Measurements from ENCODE around the gene KBTBD8.

Gene KBTBD8
- 17.0 to 25.8 reads per million in 2 donors for total RNA-seq

- DNase-seq, result peak; percentile 89
Observed at GRCh38 chr3:66998113-66998903, at the start of gene KBTBD8. Gene KBTBD8, plus strand, starts transcription at chr3:66998307. Its CDS starts 49 bp downstream, at chr3:66998356.

GRCh38 chr3:66948838-66949237 is 49.3 kb upstream of the KBTBD8 start:
- DNase-seq, result no peak

- DNase-seq, result no peak
Observed at GRCh38 chr3:66949898-66950297, 48.2 kb upstream of the KBTBD8 start.

- no peak for DNase-seq
Observed at GRCh38 chr3:66952357-66952756, 45.8 kb upstream of the KBTBD8 start.

- DNase-seq, result no peak
Observed at GRCh38 chr3:66953934-66954445, 44.1 kb upstream of the KBTBD8 start.

- no peak for DNase-seq
Observed at GRCh38 chr3:66956742-66957141, 41.4 kb upstream of the KBTBD8 start.

GRCh38 chr3:66957367-66957766 is 40.7 kb upstream of the KBTBD8 start:
- DNase-seq, result no peak

GRCh38 chr3:66958067-66958466 is 40.0 kb upstream of the KBTBD8 start:
- no peak for DNase-seq

- no peak for DNase-seq
Observed at GRCh38 chr3:66962664-66963063, 35.4 kb upstream of the KBTBD8 start.

GRCh38 chr3:66971245-66971644 is 26.9 kb upstream of the KBTBD8 start:
- no peak for DNase-seq

- DNase-seq, result peak; percentile 28
Observed at GRCh38 chr3:66971891-66972551, 26.1 kb upstream of the KBTBD8 start.

- DNase-seq, result no peak
Observed at GRCh38 chr3:66980791-66981190, 17.3 kb upstream of the KBTBD8 start.

- DNase-seq, result no peak
Observed at GRCh38 chr3:66983101-66983500, 15.0 kb upstream of the KBTBD8 start.

- no peak for DNase-seq
Observed at GRCh38 chr3:66985336-66985920, 12.7 kb upstream of the KBTBD8 start.

- no peak for DNase-seq
Observed at GRCh38 chr3:66986406-66986805, 11.7 kb upstream of the KBTBD8 start.

GRCh38 chr3:66989241-66989640 is 8.9 kb upstream of the KBTBD8 start:
- DNase-seq, result no peak

GRCh38 chr3:66989860-66990696 is 8.0 kb upstream of the KBTBD8 start:
- no peak for DNase-seq

GRCh38 chr3:66991459-66991858 is 6.6 kb upstream of the KBTBD8 start:
- no peak for DNase-seq

- DNase-seq, result no peak
Observed at GRCh38 chr3:66993082-66993481, 5.0 kb upstream of the KBTBD8 start.

GRCh38 chr3:66994588-66994987 is 3.5 kb upstream of the KBTBD8 start:
- no peak for DNase-seq

- no peak for DNase-seq
Observed at GRCh38 chr3:66996696-66997095, 1.4 kb upstream of the KBTBD8 start.

- no peak for DNase-seq
Observed at GRCh38 chr3:66997560-66998112, 471 bp upstream of the KBTBD8 start.

GRCh38 chr3:66998904-66999235 is 763 bp downstream of the KBTBD8 start:
- DNase-seq, result no peak
